Measurements from ENCODE around the gene HIPK2.

GRCh38 chr7:139728203-139728602, 49.6 kb downstream of the HIPK2 start:
- no peak for TF ChIP-seq CSDC2 (CRISPR knock-in tag; IDR thresholded peaks at IDR 0.05)
- TF ChIP-seq TSHZ2 (CRISPR knock-in tag; IDR thresholded peaks at IDR 0.05) = no peak
- TF ChIP-seq ARNTL (CRISPR knock-in tag; IDR thresholded peaks at IDR 0.05; ENCODE audit: borderline replicate concordance, low read depth) = no peak
- no peak for TF ChIP-seq RARB (CRISPR knock-in tag; IDR thresholded peaks at IDR 0.05)
- no peak for TF ChIP-seq ZNF8 (CRISPR knock-in tag; IDR thresholded peaks at IDR 0.05)
- no peak for TF ChIP-seq TCF4 (CRISPR knock-in tag; IDR thresholded peaks at IDR 0.05; ENCODE audit: borderline replicate concordance)
- TF ChIP-seq BACH2 (CRISPR knock-in tag; IDR thresholded peaks at IDR 0.05; ENCODE audit: borderline replicate concordance) = no peak
- TF ChIP-seq ZC3H10 (CRISPR knock-in tag; IDR thresholded peaks at IDR 0.05) = no peak
- no peak for TF ChIP-seq CSRNP3 (CRISPR knock-in tag; IDR thresholded peaks at IDR 0.05)
- no peak for TF ChIP-seq ESRRG (CRISPR knock-in tag; IDR thresholded peaks at IDR 0.05)
- no peak for TF ChIP-seq ZFP3 (CRISPR knock-in tag; IDR thresholded peaks at IDR 0.05)
- TF ChIP-seq CREB5 (CRISPR knock-in tag; IDR thresholded peaks at IDR 0.05; ENCODE audit: low read depth) = no peak
- no peak for TF ChIP-seq PPARA (CRISPR knock-in tag; IDR thresholded peaks at IDR 0.05; ENCODE audit: borderline replicate concordance)
- no peak for TF ChIP-seq POU6F1 (CRISPR knock-in tag; IDR thresholded peaks at IDR 0.05; ENCODE audit: borderline replicate concordance, low read depth)
